ENCODE results near the gene ATP6V1G3. TPM values are rescaled to one million over a fixed set of nuclear protein-coding genes. Genes with fewer than 3 reads are reported as not detected.
"Not testable (repeated sequence)": the region's sequence is repeated elsewhere in the genome, so short reads cannot be mapped to it uniquely, and the experiment has no call there.

Gene ATP6V1G3
- total and polyA plus RNA-seq, 2 donors (not counting 1 experiment from before 2014, with no cell fraction given), result not detected

GRCh38 chr1:198584163-198584562 is 43.7 kb upstream of the ATP6V1G3 start:
- ChIA-PET CTCF (interaction anchor here (1.0 to 1.3 kb wide), 2 partner anchors 8 to 11 kb away, joined by 4 to 5 read pairs; no protein-coding TSS in a partner anchor), POLR2A (no interaction called here)
- Mint-ChIP-seq H3K27ac (no peak overlapping the region), H3K4me3 (no peak overlapping the region), H3K4me1 (no peaks in the 10 kb centered on the region), H3K9me3 (ENCODE audit: insufficient read depth) (peaks cover 12% of the 10 kb centered on the region), H3K27me3 (no peaks in the 10 kb centered on the region)
- no peaks in the 10 kb centered on the region for H3K4me1 ChIP-seq (ENCODE audit: control insufficient read depth in 2 of 2, insufficient read depth in 2 of 2, low read length in 2 of 2)
- H3K79me2 ChIP-seq (ENCODE audit: control insufficient read depth, insufficient read depth, low read length), result no peaks in the 10 kb centered on the region
- H3K4me2 ChIP-seq (replicated peaks; ENCODE audit: low read depth, low read length, poor library complexity, severe bottlenecking), result no peak overlapping the region
- H3K27me3 ChIP-seq (replicated peaks in 1 of 4; ENCODE audit: control extremely low read depth in 1 of 4, control insufficient read depth in 3 of 4, insufficient read depth in 4 of 4, low read length in 3 of 4), result no peaks in the 10 kb centered on the region
- no peak for DNase-seq
- 97% methylated on average over 24 of the region's 26 CpGs for WGBS (ENCODE audit: insufficient coverage)
- TF ChIP-seq, protein P1, sequence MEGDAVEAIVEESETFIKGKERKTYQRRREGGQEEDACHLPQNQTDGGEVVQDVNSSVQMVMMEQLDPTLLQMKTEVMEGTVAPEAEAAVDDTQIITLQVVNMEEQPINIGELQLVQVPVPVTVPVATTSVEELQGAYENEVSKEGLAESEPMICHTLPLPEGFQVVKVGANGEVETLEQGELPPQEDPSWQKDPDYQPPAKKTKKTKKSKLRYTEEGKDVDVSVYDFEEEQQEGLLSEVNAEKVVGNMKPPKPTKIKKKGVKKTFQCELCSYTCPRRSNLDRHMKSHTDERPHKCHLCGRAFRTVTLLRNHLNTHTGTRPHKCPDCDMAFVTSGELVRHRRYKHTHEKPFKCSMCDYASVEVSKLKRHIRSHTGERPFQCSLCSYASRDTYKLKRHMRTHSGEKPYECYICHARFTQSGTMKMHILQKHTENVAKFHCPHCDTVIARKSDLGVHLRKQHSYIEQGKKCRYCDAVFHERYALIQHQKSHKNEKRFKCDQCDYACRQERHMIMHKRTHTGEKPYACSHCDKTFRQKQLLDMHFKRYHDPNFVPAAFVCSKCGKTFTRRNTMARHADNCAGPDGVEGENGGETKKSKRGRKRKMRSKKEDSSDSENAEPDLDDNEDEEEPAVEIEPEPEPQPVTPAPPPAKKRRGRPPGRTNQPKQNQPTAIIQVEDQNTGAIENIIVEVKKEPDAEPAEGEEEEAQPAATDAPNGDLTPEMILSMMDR (IDR thresholded peaks at IDR 0.05), result no peak
- TF ChIP-seq EZH2 (IDR thresholded peaks at IDR 0.05; ENCODE audit: borderline replicate concordance, insufficient read depth, low read depth, low read length, poor library complexity, severe bottlenecking), result no peak
- no peaks in the 10 kb centered on the region for H3K36me3 ChIP-seq (replicated peaks in 1 of 2; ENCODE audit: control extremely low read depth in 1 of 2, control insufficient read depth in 1 of 2, extremely low read depth in 1 of 2, insufficient read depth in 2 of 2, low read length in 1 of 2)
- intact Hi-C loops (cut with micrococcal nuclease), result no loop called here
- H3K9ac ChIP-seq (ENCODE audit: low read length), result no peak overlapping the region
- H3K4me3 ChIP-seq (ENCODE audit: control extremely low read depth in 1 of 5, extremely low read depth in 1 of 5, insufficient read depth in 1 of 5, low read depth in 2 of 5, low read length in 4 of 5), result no peak overlapping the region
- H3K27ac ChIP-seq (ENCODE audit: low read length in 2 of 2), result no peak overlapping the region
- H4K20me1 ChIP-seq (ENCODE audit: control insufficient read depth, insufficient read depth, low read length, poor library complexity, severe bottlenecking), result no peaks in the 10 kb centered on the region
- no peak for ATAC-seq (ENCODE audit: low read depth)
- peaks cover 12 to 32% (median 22%) of the 10 kb centered on the region in 3 donors for H3K9me3 ChIP-seq (ENCODE audit: control extremely low read depth in 1 of 3, control insufficient read depth in 2 of 3, insufficient read depth in 1 of 3, low read length in 2 of 3)
- H2AFZ ChIP-seq (ENCODE audit: insufficient read depth, low read depth, low read length, poor library complexity, severe bottlenecking), result no peak overlapping the region

GRCh38 chr1:198583209-198583802 is 42.8 kb upstream of the ATP6V1G3 start:
- H2AFZ ChIP-seq (ENCODE audit: insufficient read depth, low read depth, low read length, poor library complexity, severe bottlenecking); H3K4me1 ChIP-seq (ENCODE audit: control insufficient read depth in 2 of 2, insufficient read depth in 2 of 2, low read length in 2 of 2); H3K27me3 ChIP-seq (replicated peaks in 1 of 4; ENCODE audit: control extremely low read depth in 1 of 4, control insufficient read depth in 3 of 4, insufficient read depth in 4 of 4, low read length in 3 of 4); ATAC-seq (ENCODE audit: low read depth); H3K4me3 Mint-ChIP-seq; H3K36me3 ChIP-seq (replicated peaks in 1 of 2; ENCODE audit: control extremely low read depth in 1 of 2, control insufficient read depth in 1 of 2, extremely low read depth in 1 of 2, insufficient read depth in 2 of 2, low read length in 1 of 2); DNase-seq; intact Hi-C loops (cut with micrococcal nuclease); H3K4me1 Mint-ChIP-seq; H3K27ac Mint-ChIP-seq; CTCF ChIA-PET; H3K4me2 ChIP-seq (replicated peaks; ENCODE audit: low read depth, low read length, poor library complexity, severe bottlenecking); H3K79me2 ChIP-seq (ENCODE audit: control insufficient read depth, insufficient read depth, low read length); H3K4me3 ChIP-seq (ENCODE audit: control extremely low read depth in 1 of 5, extremely low read depth in 1 of 5, insufficient read depth in 1 of 5, low read depth in 2 of 5, low read length in 4 of 5); H3K27me3 Mint-ChIP-seq; H4K20me1 ChIP-seq (ENCODE audit: control insufficient read depth, insufficient read depth, low read length, poor library complexity, severe bottlenecking); H3K9ac ChIP-seq (ENCODE audit: low read length); POLR2A ChIA-PET; H3K27ac ChIP-seq (ENCODE audit: low read length in 2 of 2): not testable (repeated sequence)
- H3K9me3 Mint-ChIP-seq (ENCODE audit: insufficient read depth), result peaks cover 12% of the 10 kb centered on the region
- H3K9me3 ChIP-seq (ENCODE audit: control extremely low read depth in 1 of 3, control insufficient read depth in 2 of 3, insufficient read depth in 1 of 3, low read length in 2 of 3), result peaks cover 10 to 32% (median 15%) of the 10 kb centered on the region in 3 donors
- no CpG with 5 or more reads among the region's 5 CpGs for WGBS (ENCODE audit: insufficient coverage)

Measured in B cell (primary cell).